DMS53 treated with DMSO at 0.1 percent for 48 hours (cell line): ENCODE results near the gene ATP7A.
"Not testable (repeated sequence)": the region's sequence is repeated elsewhere in the genome, so short reads cannot be mapped to it uniquely, and the experiment has no call there.

Source experiments
- DNase-seq: peaks from one replicate; lab custom pipeline; 2025; ENCODE audit not compliant: unreplicated experiment; lab: John Stamatoyannopoulos, UW

The ATP7A gene

GRCh38 chrX:77910108-77910840 is at the start of gene ATP7A:
TSS of gene ATP7A (plus strand) at chrX:77910693. CDS start at chrX:77971642, 60,949 bp downstream.
- DNase-seq = peak; percentile 90

- no peak for DNase-seq
Measured at GRCh38 chrX:77875372-77875771, 35.1 kb upstream of the ATP7A start.

GRCh38 chrX:77881418-77881817 is 29.1 kb upstream of the ATP7A start:
- not testable (repeated sequence) for DNase-seq

- DNase-seq = no peak
Measured at GRCh38 chrX:77892887-77893286, 17.6 kb upstream of the ATP7A start.

GRCh38 chrX:77893713-77894112 is 16.8 kb upstream of the ATP7A start:
- no peak for DNase-seq

GRCh38 chrX:77894921-77895886 is 15.3 kb upstream of the ATP7A start, which contains the start of gene MAGT1:
TSS of gene MAGT1 (minus strand) at chrX:77895435. CDS start at chrX:77895410, 25 bp downstream.
- DNase-seq = peak; percentile 93

- DNase-seq = peak; percentile 98
Measured at GRCh38 chrX:77899081-77899828, 11.2 kb upstream of the ATP7A start, which contains the start of gene COX7B. TSS of gene COX7B (plus strand) at chrX:77899468. CDS start at chrX:77899554, 86 bp downstream.

GRCh38 chrX:77900688-77901087 is 9.8 kb upstream of the ATP7A start:
- DNase-seq = no peak

- no peak for DNase-seq
Measured at GRCh38 chrX:77901506-77901905, 9.0 kb upstream of the ATP7A start.

- no peak for DNase-seq
Measured at GRCh38 chrX:77917294-77917933, 6.9 kb downstream of the ATP7A start.

- no peak for DNase-seq
Measured at GRCh38 chrX:77918568-77918967, 8.1 kb downstream of the ATP7A start.

- DNase-seq = not testable (repeated sequence)
Measured at GRCh38 chrX:77919370-77919769, 8.9 kb downstream of the ATP7A start.

GRCh38 chrX:77922787-77923186 is 12.3 kb downstream of the ATP7A start:
- no peak for DNase-seq

- DNase-seq = no peak
Measured at GRCh38 chrX:77924320-77924859, 13.9 kb downstream of the ATP7A start.

GRCh38 chrX:77925764-77926163 is 15.3 kb downstream of the ATP7A start:
- DNase-seq = no peak

- no peak for DNase-seq
Measured at GRCh38 chrX:77930581-77930980, 20.1 kb downstream of the ATP7A start.

- DNase-seq = no peak
Measured at GRCh38 chrX:77935886-77936285, 25.4 kb downstream of the ATP7A start.

- no peak for DNase-seq
Measured at GRCh38 chrX:77936299-77936698, 25.8 kb downstream of the ATP7A start.

GRCh38 chrX:77937291-77937690 is 26.8 kb downstream of the ATP7A start:
- DNase-seq = peak; percentile 68

- DNase-seq = no peak
Measured at GRCh38 chrX:77938083-77938680, 27.7 kb downstream of the ATP7A start.
